ENCODE results near the gene RBMS3. TPM values are rescaled to one million over a fixed set of nuclear protein-coding genes. Genes with fewer than 3 reads are reported as not detected.

The RBMS3 gene
- total RNA-seq, 1 experiment from 2014 or later, result 8.7 TPM

- TF ChIP-seq, protein P1, sequence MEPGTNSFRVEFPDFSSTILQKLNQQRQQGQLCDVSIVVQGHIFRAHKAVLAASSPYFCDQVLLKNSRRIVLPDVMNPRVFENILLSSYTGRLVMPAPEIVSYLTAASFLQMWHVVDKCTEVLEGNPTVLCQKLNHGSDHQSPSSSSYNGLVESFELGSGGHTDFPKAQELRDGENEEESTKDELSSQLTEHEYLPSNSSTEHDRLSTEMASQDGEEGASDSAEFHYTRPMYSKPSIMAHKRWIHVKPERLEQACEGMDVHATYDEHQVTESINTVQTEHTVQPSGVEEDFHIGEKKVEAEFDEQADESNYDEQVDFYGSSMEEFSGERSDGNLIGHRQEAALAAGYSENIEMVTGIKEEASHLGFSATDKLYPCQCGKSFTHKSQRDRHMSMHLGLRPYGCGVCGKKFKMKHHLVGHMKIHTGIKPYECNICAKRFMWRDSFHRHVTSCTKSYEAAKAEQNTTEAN (CRISPR knock-in tag; IDR thresholded peaks at IDR 0.05), result no peak
Observed at GRCh38 chr3:29516164-29516563, 235.3 kb downstream of the RBMS3 start (continued).

- DNase-seq (ENCODE audit: low spot score) (no peak), ATAC-seq (no peak)
- no peak overlapping the region for H3K27ac Mint-ChIP-seq
- H3K4me1 Mint-ChIP-seq, result peaks cover 11% of the 10 kb centered on the region
- H3K36me3 Mint-ChIP-seq, result no peaks in the 10 kb centered on the region
- ChIA-PET CTCF (no interaction called here), POLR2A (no interaction called here)
- TF ChIP-seq JAZF1 (CRISPR knock-in tag; IDR thresholded peaks at IDR 0.05) (no peak), NR3C1 (CRISPR knock-in tag; conservative IDR thresholded peaks at IDR 0.05; ENCODE audit: low read depth) (no peak), GTF2I (CRISPR knock-in tag; conservative IDR thresholded peaks at IDR 0.05) (no peak), TCF7 (CRISPR knock-in tag; IDR thresholded peaks at IDR 0.05; ENCODE audit: low read depth) (no peak), ZNF317 (CRISPR knock-in tag; IDR thresholded peaks at IDR 0.05; ENCODE audit: borderline replicate concordance, low read depth) (no peak), FOXJ3 (CRISPR knock-in tag; IDR thresholded peaks at IDR 0.05; ENCODE audit: borderline replicate concordance) (no peak), FOXK1 (CRISPR knock-in tag; IDR thresholded peaks at IDR 0.05) (no peak)
- TF ChIP-seq, protein P2, sequence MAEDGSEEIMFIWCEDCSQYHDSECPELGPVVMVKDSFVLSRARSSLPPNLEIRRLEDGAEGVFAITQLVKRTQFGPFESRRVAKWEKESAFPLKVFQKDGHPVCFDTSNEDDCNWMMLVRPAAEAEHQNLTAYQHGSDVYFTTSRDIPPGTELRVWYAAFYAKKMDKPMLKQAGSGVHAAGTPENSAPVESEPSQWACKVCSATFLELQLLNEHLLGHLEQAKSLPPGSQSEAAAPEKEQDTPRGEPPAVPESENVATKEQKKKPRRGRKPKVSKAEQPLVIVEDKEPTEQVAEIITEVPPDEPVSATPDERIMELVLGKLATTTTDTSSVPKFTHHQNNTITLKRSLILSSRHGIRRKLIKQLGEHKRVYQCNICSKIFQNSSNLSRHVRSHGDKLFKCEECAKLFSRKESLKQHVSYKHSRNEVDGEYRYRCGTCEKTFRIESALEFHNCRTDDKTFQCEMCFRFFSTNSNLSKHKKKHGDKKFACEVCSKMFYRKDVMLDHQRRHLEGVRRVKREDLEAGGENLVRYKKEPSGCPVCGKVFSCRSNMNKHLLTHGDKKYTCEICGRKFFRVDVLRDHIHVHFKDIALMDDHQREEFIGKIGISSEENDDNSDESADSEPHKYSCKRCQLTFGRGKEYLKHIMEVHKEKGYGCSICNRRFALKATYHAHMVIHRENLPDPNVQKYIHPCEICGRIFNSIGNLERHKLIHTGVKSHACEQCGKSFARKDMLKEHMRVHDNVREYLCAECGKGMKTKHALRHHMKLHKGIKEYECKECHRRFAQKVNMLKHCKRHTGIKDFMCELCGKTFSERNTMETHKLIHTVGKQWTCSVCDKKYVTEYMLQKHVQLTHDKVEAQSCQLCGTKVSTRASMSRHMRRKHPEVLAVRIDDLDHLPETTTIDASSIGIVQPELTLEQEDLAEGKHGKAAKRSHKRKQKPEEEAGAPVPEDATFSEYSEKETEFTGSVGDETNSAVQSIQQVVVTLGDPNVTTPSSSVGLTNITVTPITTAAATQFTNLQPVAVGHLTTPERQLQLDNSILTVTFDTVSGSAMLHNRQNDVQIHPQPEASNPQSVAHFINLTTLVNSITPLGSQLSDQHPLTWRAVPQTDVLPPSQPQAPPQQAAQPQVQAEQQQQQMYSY (CRISPR knock-in tag; IDR thresholded peaks at IDR 0.05), result no peak
- TF ChIP-seq, protein P3, sequence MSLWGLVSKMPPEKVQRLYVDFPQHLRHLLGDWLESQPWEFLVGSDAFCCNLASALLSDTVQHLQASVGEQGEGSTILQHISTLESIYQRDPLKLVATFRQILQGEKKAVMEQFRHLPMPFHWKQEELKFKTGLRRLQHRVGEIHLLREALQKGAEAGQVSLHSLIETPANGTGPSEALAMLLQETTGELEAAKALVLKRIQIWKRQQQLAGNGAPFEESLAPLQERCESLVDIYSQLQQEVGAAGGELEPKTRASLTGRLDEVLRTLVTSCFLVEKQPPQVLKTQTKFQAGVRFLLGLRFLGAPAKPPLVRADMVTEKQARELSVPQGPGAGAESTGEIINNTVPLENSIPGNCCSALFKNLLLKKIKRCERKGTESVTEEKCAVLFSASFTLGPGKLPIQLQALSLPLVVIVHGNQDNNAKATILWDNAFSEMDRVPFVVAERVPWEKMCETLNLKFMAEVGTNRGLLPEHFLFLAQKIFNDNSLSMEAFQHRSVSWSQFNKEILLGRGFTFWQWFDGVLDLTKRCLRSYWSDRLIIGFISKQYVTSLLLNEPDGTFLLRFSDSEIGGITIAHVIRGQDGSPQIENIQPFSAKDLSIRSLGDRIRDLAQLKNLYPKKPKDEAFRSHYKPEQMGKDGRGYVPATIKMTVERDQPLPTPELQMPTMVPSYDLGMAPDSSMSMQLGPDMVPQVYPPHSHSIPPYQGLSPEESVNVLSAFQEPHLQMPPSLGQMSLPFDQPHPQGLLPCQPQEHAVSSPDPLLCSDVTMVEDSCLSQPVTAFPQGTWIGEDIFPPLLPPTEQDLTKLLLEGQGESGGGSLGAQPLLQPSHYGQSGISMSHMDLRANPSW (CRISPR knock-in tag; conservative IDR thresholded peaks at IDR 0.05; ENCODE audit: low read depth), result no peak
- no peaks in the 10 kb centered on the region; the same call in 1 of the 2 replicates for H3K27me3 Mint-ChIP-seq (ENCODE audit: low read depth)
- 0 out of 2 replicates have a peak, but pooled peaks cover 6% of the 10 kb centered on the region for H3K9me3 Mint-ChIP-seq
- H3K4me3 Mint-ChIP-seq, result no peak overlapping the region
Observed at GRCh38 chr3:29520764-29521163, 239.9 kb downstream of the RBMS3 start.

DNA sequence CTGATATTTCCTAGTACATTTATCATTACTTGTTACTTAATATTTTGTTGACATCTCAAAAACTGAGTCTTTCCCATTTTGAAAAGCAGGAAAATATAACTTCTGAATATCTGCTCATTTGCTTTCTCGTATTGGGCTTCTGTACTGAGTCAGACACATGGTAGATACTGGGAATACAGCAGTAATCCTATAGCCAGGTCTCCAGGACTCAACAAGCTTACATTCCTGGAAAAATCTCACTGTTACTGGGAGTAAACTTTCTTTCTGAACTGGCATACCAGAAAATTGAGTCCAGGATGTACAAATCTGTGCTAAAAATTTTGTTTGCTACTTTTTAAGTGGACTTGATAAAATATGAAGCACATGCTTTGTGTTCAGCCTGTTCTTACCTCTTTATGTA is 240.4 kb downstream of the RBMS3 start:
- Mint-ChIP-seq H3K4me3 (no peak overlapping the region), H3K27me3 (ENCODE audit: low read depth) (no peaks in the 10 kb centered on the region; the same call in 1 of the 2 replicates), H3K9me3 (0 out of 2 replicates have a peak, but pooled peaks cover 3% of the 10 kb centered on the region), H3K27ac (no peak overlapping the region), H3K36me3 (no peaks in the 10 kb centered on the region), H3K4me1 (peaks cover 6% of the 10 kb centered on the region)
- ATAC-seq (no peak), DNase-seq (ENCODE audit: low spot score) (no peak)
- no peak for TF ChIP-seq OVOL2 (CRISPR knock-in tag; IDR thresholded peaks at IDR 0.05; ENCODE audit: borderline replicate concordance)
- TF ChIP-seq, protein P4, sequence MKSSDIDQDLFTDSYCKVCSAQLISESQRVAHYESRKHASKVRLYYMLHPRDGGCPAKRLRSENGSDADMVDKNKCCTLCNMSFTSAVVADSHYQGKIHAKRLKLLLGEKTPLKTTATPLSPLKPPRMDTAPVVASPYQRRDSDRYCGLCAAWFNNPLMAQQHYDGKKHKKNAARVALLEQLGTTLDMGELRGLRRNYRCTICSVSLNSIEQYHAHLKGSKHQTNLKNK (CRISPR knock-in tag; IDR thresholded peaks at IDR 0.05), result no peak
- no peak for TF ChIP-seq FOXP1 (CRISPR knock-in tag; IDR thresholded peaks at IDR 0.05; ENCODE audit: borderline replicate concordance)
- TF ChIP-seq TEAD4 (CRISPR knock-in tag; IDR thresholded peaks at IDR 0.05), result no peak
- CTCF ChIA-PET, result no interaction called here
- POLR2A ChIA-PET, result no interaction called here

Measured in WTC11 (cell line).